ENCODE measurements around the gene MACF1.

MACF1 gene

GRCh38 chr1:39426346-39426745, 221.9 kb downstream of the MACF1 start:
- DNase-seq (ENCODE audit: insufficient read length, low spot score) (no peak), FAIRE-seq (no peak)
- TF ChIP-seq SPI1 (IDR thresholded peaks at IDR 0.05; ENCODE audit: low read depth, low read length) = no peak
- TF ChIP-seq POLR2A (IDR thresholded peaks at IDR 0.05; ENCODE audit: low read depth, low read length) = no peak
- no peak for TF ChIP-seq PAX5 (IDR thresholded peaks at IDR 0.05; ENCODE audit: insufficient read depth, low read length, severe bottlenecking)

- FAIRE-seq (no peak), DNase-seq (ENCODE audit: insufficient read length, low spot score) (no peak)
- TF ChIP-seq POU2F2 (IDR thresholded peaks at IDR 0.05; ENCODE audit: low read depth, low read length) = no peak
- no peak for TF ChIP-seq SPI1 (IDR thresholded peaks at IDR 0.05; ENCODE audit: low read depth, low read length)
- TF ChIP-seq POLR2AphosphoS5 (IDR thresholded peaks at IDR 0.05; ENCODE audit: low read depth, low read length) = no peak
- TF ChIP-seq PAX5 (IDR thresholded peaks at IDR 0.05; ENCODE audit: insufficient read depth, low read length, severe bottlenecking) = no peak
- TF ChIP-seq TAF1 (IDR thresholded peaks at IDR 0.05; ENCODE audit: low read depth, low read length) = no peak
- no peak for TF ChIP-seq POLR2A (IDR thresholded peaks at IDR 0.05; ENCODE audit: low read depth, low read length)
These were observed 222.9 kb downstream of the MACF1 start for GRCh38 chr1:39427374-39427773.

GRCh38 chr1:39427912-39428311, 223.4 kb downstream of the MACF1 start:
- no peak for TF ChIP-seq POU2F2 (IDR thresholded peaks at IDR 0.05; ENCODE audit: low read depth, low read length)
- no peak for TF ChIP-seq TAF1 (IDR thresholded peaks at IDR 0.05; ENCODE audit: low read depth, low read length)
- TF ChIP-seq PAX5 (IDR thresholded peaks at IDR 0.05; ENCODE audit: insufficient read depth, low read length, severe bottlenecking) = no peak
- no peak for TF ChIP-seq SPI1 (IDR thresholded peaks at IDR 0.05; ENCODE audit: low read depth, low read length)
- TF ChIP-seq POLR2AphosphoS5 (IDR thresholded peaks at IDR 0.05; ENCODE audit: low read depth, low read length) = no peak
- DNase-seq (ENCODE audit: insufficient read length, low spot score) (no peak), FAIRE-seq (peak; percentile 45)

GRCh38 chr1:39431927-39432326, 227.4 kb downstream of the MACF1 start:
- DNase-seq (ENCODE audit: insufficient read length, low spot score) (no peak), FAIRE-seq (no peak)
- TF ChIP-seq SPI1 (IDR thresholded peaks at IDR 0.05; ENCODE audit: low read depth, low read length) (no peak), PAX5 (IDR thresholded peaks at IDR 0.05; ENCODE audit: insufficient read depth, low read length, severe bottlenecking) (no peak), POLR2A (IDR thresholded peaks at IDR 0.05; ENCODE audit: low read depth, low read length) (no peak), TAF1 (IDR thresholded peaks at IDR 0.05; ENCODE audit: low read depth, low read length) (no peak), POU2F2 (IDR thresholded peaks at IDR 0.05; ENCODE audit: low read depth, low read length) (no peak), POLR2AphosphoS5 (IDR thresholded peaks at IDR 0.05; ENCODE audit: low read depth, low read length) (no peak)

GRCh38 chr1:39434797-39435395, 230.4 kb downstream of the MACF1 start:
- TF ChIP-seq TAF1 (IDR thresholded peaks at IDR 0.05; ENCODE audit: low read depth, low read length) = no peak
- TF ChIP-seq POLR2A (IDR thresholded peaks at IDR 0.05; ENCODE audit: low read depth, low read length) = no peak
- TF ChIP-seq POU2F2 (IDR thresholded peaks at IDR 0.05; ENCODE audit: low read depth, low read length) = no peak
- no peak for TF ChIP-seq PAX5 (IDR thresholded peaks at IDR 0.05; ENCODE audit: insufficient read depth, low read length, severe bottlenecking)
- no peak for TF ChIP-seq POLR2AphosphoS5 (IDR thresholded peaks at IDR 0.05; ENCODE audit: low read depth, low read length)
- no peak for TF ChIP-seq SPI1 (IDR thresholded peaks at IDR 0.05; ENCODE audit: low read depth, low read length)
- FAIRE-seq = no peak
- DNase-seq (ENCODE audit: insufficient read length, low spot score) = no peak

GRCh38 chr1:39435597-39435996, 231.1 kb downstream of the MACF1 start:
- DNase-seq (ENCODE audit: insufficient read length, low spot score) (no peak), FAIRE-seq (no peak)
- TF ChIP-seq POLR2A (IDR thresholded peaks at IDR 0.05; ENCODE audit: low read depth, low read length) (no peak), POU2F2 (IDR thresholded peaks at IDR 0.05; ENCODE audit: low read depth, low read length) (no peak), TAF1 (IDR thresholded peaks at IDR 0.05; ENCODE audit: low read depth, low read length) (no peak), POLR2AphosphoS5 (IDR thresholded peaks at IDR 0.05; ENCODE audit: low read depth, low read length) (no peak), PAX5 (IDR thresholded peaks at IDR 0.05; ENCODE audit: insufficient read depth, low read length, severe bottlenecking) (no peak), SPI1 (IDR thresholded peaks at IDR 0.05; ENCODE audit: low read depth, low read length) (no peak)

- TF ChIP-seq POLR2AphosphoS5 (IDR thresholded peaks at IDR 0.05; ENCODE audit: low read depth, low read length) (no peak), SPI1 (IDR thresholded peaks at IDR 0.05; ENCODE audit: low read depth, low read length) (no peak), PAX5 (IDR thresholded peaks at IDR 0.05; ENCODE audit: insufficient read depth, low read length, severe bottlenecking) (no peak), POLR2A (IDR thresholded peaks at IDR 0.05; ENCODE audit: low read depth, low read length) (no peak), TAF1 (IDR thresholded peaks at IDR 0.05; ENCODE audit: low read depth, low read length) (no peak), POU2F2 (IDR thresholded peaks at IDR 0.05; ENCODE audit: low read depth, low read length) (no peak)
- FAIRE-seq = no peak
- no peak for DNase-seq (ENCODE audit: insufficient read length, low spot score)
These were observed 232.3 kb downstream of the MACF1 start for GRCh38 chr1:39436842-39437241.

- FAIRE-seq = no peak
- TF ChIP-seq SPI1 (IDR thresholded peaks at IDR 0.05; ENCODE audit: low read depth, low read length) (no peak), TAF1 (IDR thresholded peaks at IDR 0.05; ENCODE audit: low read depth, low read length) (no peak), POLR2A (IDR thresholded peaks at IDR 0.05; ENCODE audit: low read depth, low read length) (no peak), POU2F2 (IDR thresholded peaks at IDR 0.05; ENCODE audit: low read depth, low read length) (no peak), PAX5 (IDR thresholded peaks at IDR 0.05; ENCODE audit: insufficient read depth, low read length, severe bottlenecking) (no peak), POLR2AphosphoS5 (IDR thresholded peaks at IDR 0.05; ENCODE audit: low read depth, low read length) (no peak)
- no peak for DNase-seq (ENCODE audit: insufficient read length, low spot score)
These were observed 233.5 kb downstream of the MACF1 start for GRCh38 chr1:39438042-39438441.

- FAIRE-seq (no peak), DNase-seq (ENCODE audit: insufficient read length, low spot score) (no peak)
- TF ChIP-seq POU2F2 (IDR thresholded peaks at IDR 0.05; ENCODE audit: low read depth, low read length) = no peak
- TF ChIP-seq PAX5 (IDR thresholded peaks at IDR 0.05; ENCODE audit: insufficient read depth, low read length, severe bottlenecking) = no peak
- TF ChIP-seq SPI1 (IDR thresholded peaks at IDR 0.05; ENCODE audit: low read depth, low read length) = no peak
- no peak for TF ChIP-seq POLR2A (IDR thresholded peaks at IDR 0.05; ENCODE audit: low read depth, low read length)
- no peak for TF ChIP-seq TAF1 (IDR thresholded peaks at IDR 0.05; ENCODE audit: low read depth, low read length)
- no peak for TF ChIP-seq POLR2AphosphoS5 (IDR thresholded peaks at IDR 0.05; ENCODE audit: low read depth, low read length)
These were observed 236.4 kb downstream of the MACF1 start for GRCh38 chr1:39440856-39441255.

GRCh38 chr1:39441797-39442196, 237.3 kb downstream of the MACF1 start:
- FAIRE-seq (no peak), DNase-seq (ENCODE audit: insufficient read length, low spot score) (no peak)
- TF ChIP-seq SPI1 (IDR thresholded peaks at IDR 0.05; ENCODE audit: low read depth, low read length) = no peak
- TF ChIP-seq POLR2A (IDR thresholded peaks at IDR 0.05; ENCODE audit: low read depth, low read length) = no peak
- no peak for TF ChIP-seq POU2F2 (IDR thresholded peaks at IDR 0.05; ENCODE audit: low read depth, low read length)
- no peak for TF ChIP-seq TAF1 (IDR thresholded peaks at IDR 0.05; ENCODE audit: low read depth, low read length)
- no peak for TF ChIP-seq PAX5 (IDR thresholded peaks at IDR 0.05; ENCODE audit: insufficient read depth, low read length, severe bottlenecking)
- no peak for TF ChIP-seq POLR2AphosphoS5 (IDR thresholded peaks at IDR 0.05; ENCODE audit: low read depth, low read length)

Data from GM12891 (cell line).